Measurements from ENCODE around the gene IGFBP5. TPM values are rescaled to one million over a fixed set of nuclear protein-coding genes. Genes with fewer than 3 reads are reported as not detected.

The IGFBP5 gene
- total RNA-seq, 2 experiments from 2014 or later: not detected

- H3K27me3 Mint-ChIP-seq: no peaks in the 10 kb centered on the region
- no peaks in the 10 kb centered on the region for H3K36me3 Mint-ChIP-seq (ENCODE audit: low read depth)
- ChIA-PET POLR2A (no interaction called here), CTCF (interaction anchor here (2.2 to 5.3 kb wide), 2 partner anchors 14 to 136 kb away, joined by 9 to 26 read pairs; no protein-coding TSS in a partner anchor)
- H3K9me3 Mint-ChIP-seq (ENCODE audit: low read depth): no peaks in the 10 kb centered on the region
- no peaks in the 10 kb centered on the region for H3K4me1 Mint-ChIP-seq
- H3K4me3 Mint-ChIP-seq: no peak overlapping the region
- DNase-seq (no peak), ATAC-seq (no peak)
- H3K27ac Mint-ChIP-seq: no peak overlapping the region
- intact Hi-C loops (cut with DNase I, micrococcal nuclease): no loop called here
These were observed 42.8 kb downstream of the IGFBP5 start for GRCh38 chr2:216652566-216652965.

- POLR2A ChIA-PET: no interaction called here
- H3K4me1 Mint-ChIP-seq: no peaks in the 10 kb centered on the region
- CTCF ChIA-PET: interaction anchor here (0.9 to 5.3 kb wide), 2 partner anchors 14 to 16 kb away, joined by 3 to 26 read pairs; no protein-coding TSS in a partner anchor
These were observed 43.9 kb downstream of the IGFBP5 start for GRCh38 chr2:216651351-216651881.

GRCh38 chr2:216650626-216651257 lies 44.6 kb downstream of the IGFBP5 start:
- Mint-ChIP-seq H3K9me3 (ENCODE audit: low read depth) (no peaks in the 10 kb centered on the region), H3K27me3 (no peaks in the 10 kb centered on the region), H3K4me3 (no peak overlapping the region), H3K4me1 (no peaks in the 10 kb centered on the region), H3K27ac (no peak overlapping the region), H3K36me3 (ENCODE audit: low read depth) (no peaks in the 10 kb centered on the region)
- ChIA-PET CTCF (interaction anchor here (0.9 to 5.3 kb wide), 2 partner anchors 14 to 16 kb away, joined by 3 to 26 read pairs; no protein-coding TSS in a partner anchor), POLR2A (no interaction called here)
- intact Hi-C loops (cut with DNase I, micrococcal nuclease): no loop called here
- ATAC-seq (no peak), DNase-seq (no peak)

More at GRCh38 chr2:216651351-216651881, 43.9 kb downstream of the IGFBP5 start:
- no peak overlapping the region for H3K27ac Mint-ChIP-seq
- no peak overlapping the region for H3K4me3 Mint-ChIP-seq
- no peaks in the 10 kb centered on the region for H3K9me3 Mint-ChIP-seq (ENCODE audit: low read depth)
- ATAC-seq (no peak), DNase-seq (no peak)
- intact Hi-C loops (cut with DNase I, micrococcal nuclease): no loop called here
- no peaks in the 10 kb centered on the region for H3K36me3 Mint-ChIP-seq (ENCODE audit: low read depth)
- no peaks in the 10 kb centered on the region for H3K27me3 Mint-ChIP-seq

- no peak overlapping the region for H3K4me3 Mint-ChIP-seq
- peaks cover 1% of the 10 kb centered on the region for H3K4me1 Mint-ChIP-seq
- no peaks in the 10 kb centered on the region for H3K36me3 Mint-ChIP-seq (ENCODE audit: low read depth)
- intact Hi-C loops (cut with DNase I, micrococcal nuclease): no loop called here
- H3K27me3 Mint-ChIP-seq: no peaks in the 10 kb centered on the region
- no peak overlapping the region for H3K27ac Mint-ChIP-seq
- no peak for ATAC-seq
- ChIA-PET CTCF (interaction anchor here (5.3 kb wide), 1 partner anchor 17 kb away, joined by 26 read pairs; no protein-coding TSS in a partner anchor), POLR2A (no interaction called here)
- no peaks in the 10 kb centered on the region for H3K9me3 Mint-ChIP-seq (ENCODE audit: low read depth)
- no peak for DNase-seq
These were observed 45.8 kb downstream of the IGFBP5 start for GRCh38 chr2:216649574-216649973.

- no peak for ATAC-seq
- Mint-ChIP-seq H3K4me1 (peaks cover 5% of the 10 kb centered on the region), H3K36me3 (ENCODE audit: low read depth) (no peaks in the 10 kb centered on the region), H3K27me3 (no peaks in the 10 kb centered on the region), H3K4me3 (no peak overlapping the region), H3K9me3 (ENCODE audit: low read depth) (no peaks in the 10 kb centered on the region), H3K27ac (no peak overlapping the region)
- DNase-seq: no peak
- CTCF ChIA-PET: interaction anchor here (0.5 kb wide), 1 partner anchor 1317 kb away, joined by 3 read pairs; no protein-coding TSS in a partner anchor
- POLR2A ChIA-PET: no interaction called here
- intact Hi-C loops (cut with DNase I, micrococcal nuclease): no loop called here
These were observed 47.2 kb downstream of the IGFBP5 start for GRCh38 chr2:216648105-216648504.

GRCh38 chr2:216646116-216646515 lies 49.2 kb downstream of the IGFBP5 start:
- CTCF ChIA-PET: no interaction called here
- POLR2A ChIA-PET: no interaction called here
- DNase-seq (no peak), ATAC-seq (no peak)
- Mint-ChIP-seq H3K27me3 (peaks cover 2% of the 10 kb centered on the region), H3K36me3 (ENCODE audit: low read depth) (no peaks in the 10 kb centered on the region), H3K9me3 (ENCODE audit: low read depth) (no peaks in the 10 kb centered on the region), H3K4me3 (no peak overlapping the region), H3K27ac (no peak overlapping the region), H3K4me1 (peaks cover 5% of the 10 kb centered on the region)
- intact Hi-C loops (cut with DNase I, micrococcal nuclease): no loop called here

- Mint-ChIP-seq H3K4me3 (no peak overlapping the region), H3K27ac (no peak overlapping the region), H3K36me3 (ENCODE audit: low read depth) (no peaks in the 10 kb centered on the region), H3K4me1 (peaks cover 5% of the 10 kb centered on the region), H3K9me3 (ENCODE audit: low read depth) (no peaks in the 10 kb centered on the region), H3K27me3 (peaks cover 2% of the 10 kb centered on the region)
- intact Hi-C loops (cut with DNase I, micrococcal nuclease): no loop called here
- DNase-seq (no peak), ATAC-seq (no peak)
- POLR2A ChIA-PET: no interaction called here
- CTCF ChIA-PET: interaction anchor here (1.5 kb wide), 1 partner anchor 39 kb away, joined by 4 read pairs; no protein-coding TSS in a partner anchor
These were observed 49.8 kb downstream of the IGFBP5 start for GRCh38 chr2:216645636-216645950.

GRCh38 chr2:216644842-216645635 lies 50.3 kb downstream of the IGFBP5 start:
- ChIA-PET CTCF (interaction anchor here (1.5 kb wide), 1 partner anchor 39 kb away, joined by 4 read pairs; no protein-coding TSS in a partner anchor), POLR2A (interaction anchor here (0.6 kb wide), 1 partner anchor 146 kb away, joined by 3 read pairs; the partner anchor contains the start of gene RPL37A)
- DNase-seq (no peak), ATAC-seq (no peak)
- Mint-ChIP-seq H3K9me3 (ENCODE audit: low read depth) (no peaks in the 10 kb centered on the region), H3K36me3 (ENCODE audit: low read depth) (no peaks in the 10 kb centered on the region), H3K27ac (no peak overlapping the region), H3K4me1 (peaks cover 5% of the 10 kb centered on the region), H3K27me3 (peaks cover 3% of the 10 kb centered on the region), H3K4me3 (no peak overlapping the region)
- intact Hi-C loops (cut with DNase I, micrococcal nuclease): no loop called here

- POLR2A ChIA-PET: interaction anchor here (0.6 kb wide), 1 partner anchor 146 kb away, joined by 3 read pairs; the partner anchor contains the start of gene RPL37A
- no peaks in the 10 kb centered on the region for H3K36me3 Mint-ChIP-seq (ENCODE audit: low read depth)
- H3K27me3 Mint-ChIP-seq: peaks cover 6% of the 10 kb centered on the region
- intact Hi-C loops (cut with DNase I, micrococcal nuclease): no loop called here
- no peak for DNase-seq
- H3K9me3 Mint-ChIP-seq (ENCODE audit: low read depth): no peaks in the 10 kb centered on the region
- no peak overlapping the region for H3K4me3 Mint-ChIP-seq
- H3K4me1 Mint-ChIP-seq: peaks cover 5% of the 10 kb centered on the region
- CTCF ChIA-PET: interaction anchor here (1.5 kb wide), 1 partner anchor 40 kb away, joined by 4 read pairs; no protein-coding TSS in a partner anchor
- no peak overlapping the region for H3K27ac Mint-ChIP-seq
- no peak for ATAC-seq
These were observed 51.2 kb downstream of the IGFBP5 start for GRCh38 chr2:216643986-216644659.

- DNase-seq (no peak), ATAC-seq (no peak)
- Mint-ChIP-seq H3K9me3 (ENCODE audit: low read depth) (no peaks in the 10 kb centered on the region), H3K27ac (no peak overlapping the region), H3K27me3 (peaks cover 46% of the 10 kb centered on the region), H3K36me3 (ENCODE audit: low read depth) (no peaks in the 10 kb centered on the region), H3K4me3 (no peak overlapping the region), H3K4me1 (peaks cover 23% of the 10 kb centered on the region)
- POLR2A ChIA-PET: no interaction called here
- intact Hi-C loops (cut with DNase I, micrococcal nuclease): no loop called here
- CTCF ChIA-PET: interaction anchor here (0.5 to 0.6 kb wide), 2 partner anchors 19 to 114 kb away, joined by 3 to 4 read pairs; no protein-coding TSS in a partner anchor
These were observed 57.9 kb downstream of the IGFBP5 start for GRCh38 chr2:216637472-216637871.
